ENCODE data around the gene ALG14. TPM values are rescaled to one million over a fixed set of nuclear protein-coding genes. Genes with fewer than 3 reads are reported as not detected.
"Not testable (repeated sequence)": the region's sequence is repeated elsewhere in the genome, so short reads cannot be mapped to it uniquely, and the experiment has no call there.

Gene ALG14
- total and polyA plus RNA-seq, 7 donors, result 0.48 to 2.7 (median 2.1) TPM

DNA sequence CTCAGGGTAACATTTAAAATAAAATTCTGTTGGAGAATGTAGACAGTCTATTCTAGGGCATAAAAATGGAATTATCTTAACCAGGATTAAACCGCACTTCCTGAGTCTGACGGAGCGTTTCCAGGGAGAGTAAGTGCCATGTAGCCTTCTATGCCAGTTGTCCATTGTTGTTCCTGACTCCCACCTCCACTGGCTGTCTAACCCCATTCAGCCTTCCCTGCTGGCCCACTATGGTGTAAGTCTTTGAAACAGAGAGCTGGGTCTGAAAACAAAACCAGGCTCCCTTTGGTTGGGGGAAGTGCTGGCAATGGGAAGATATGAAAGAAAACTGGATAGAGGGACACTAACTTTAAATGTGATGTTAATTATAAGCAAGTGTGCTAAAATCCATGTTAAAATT is 74.6 kb downstream of the ALG14 start:
- Histone ChIP-seq H3K9me3 (no peaks in the 10 kb centered on the region), H3K27ac (no peak overlapping the region), H3K4me1 (no peaks in the 10 kb centered on the region), H3K27me3 (ENCODE audit: insufficient read depth in 3 of 3, low read length in 2 of 3) (no peaks in the 10 kb centered on the region), H3K4me3 (no peak overlapping the region), H3K36me3 (ENCODE audit: insufficient read depth in 1 of 2, low read depth in 1 of 2) (no peaks in the 10 kb centered on the region)
- TF ChIP-seq, protein P1, sequence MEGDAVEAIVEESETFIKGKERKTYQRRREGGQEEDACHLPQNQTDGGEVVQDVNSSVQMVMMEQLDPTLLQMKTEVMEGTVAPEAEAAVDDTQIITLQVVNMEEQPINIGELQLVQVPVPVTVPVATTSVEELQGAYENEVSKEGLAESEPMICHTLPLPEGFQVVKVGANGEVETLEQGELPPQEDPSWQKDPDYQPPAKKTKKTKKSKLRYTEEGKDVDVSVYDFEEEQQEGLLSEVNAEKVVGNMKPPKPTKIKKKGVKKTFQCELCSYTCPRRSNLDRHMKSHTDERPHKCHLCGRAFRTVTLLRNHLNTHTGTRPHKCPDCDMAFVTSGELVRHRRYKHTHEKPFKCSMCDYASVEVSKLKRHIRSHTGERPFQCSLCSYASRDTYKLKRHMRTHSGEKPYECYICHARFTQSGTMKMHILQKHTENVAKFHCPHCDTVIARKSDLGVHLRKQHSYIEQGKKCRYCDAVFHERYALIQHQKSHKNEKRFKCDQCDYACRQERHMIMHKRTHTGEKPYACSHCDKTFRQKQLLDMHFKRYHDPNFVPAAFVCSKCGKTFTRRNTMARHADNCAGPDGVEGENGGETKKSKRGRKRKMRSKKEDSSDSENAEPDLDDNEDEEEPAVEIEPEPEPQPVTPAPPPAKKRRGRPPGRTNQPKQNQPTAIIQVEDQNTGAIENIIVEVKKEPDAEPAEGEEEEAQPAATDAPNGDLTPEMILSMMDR (IDR thresholded peaks at IDR 0.05), result no peak
- DNase-seq (no peak), ATAC-seq (no peak)
- 66 to 82% (median 67%) methylated on average over 3 of the region's 3 CpGs for WGBS, 3 donors
- intact Hi-C loops (cut with DNase I), result no loop called here

DNA sequence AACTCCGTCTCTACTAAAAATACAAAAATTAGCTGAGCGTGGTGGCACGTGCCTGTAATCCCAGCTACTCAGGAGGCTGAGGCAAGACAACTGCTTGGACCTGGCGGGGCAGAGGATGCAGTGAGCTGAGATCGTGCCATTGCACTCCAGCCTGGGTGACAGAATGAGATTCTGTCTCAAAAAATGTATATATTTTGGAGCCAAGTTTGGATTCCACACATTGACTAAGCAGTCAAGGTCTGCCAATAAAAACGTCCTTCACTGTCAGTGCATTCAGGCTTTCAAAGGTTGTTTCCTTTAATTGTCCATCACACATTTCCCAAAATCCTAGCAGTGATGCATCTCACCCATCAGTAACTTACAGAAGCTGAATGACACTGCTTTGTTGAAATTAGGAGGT is 77.2 kb downstream of the ALG14 start:
- ATAC-seq; H3K4me3 ChIP-seq; H3K27ac ChIP-seq; H3K27me3 ChIP-seq (ENCODE audit: insufficient read depth in 3 of 3, low read length in 2 of 3); H3K36me3 ChIP-seq (ENCODE audit: insufficient read depth in 1 of 2, low read depth in 1 of 2); intact Hi-C loops (cut with DNase I); H3K4me1 ChIP-seq; DNase-seq; H3K9me3 ChIP-seq: not testable (repeated sequence)
- 82 to 84% (median 83%) methylated on average over 6 of the region's 6 CpGs for WGBS, 3 donors

DNA sequence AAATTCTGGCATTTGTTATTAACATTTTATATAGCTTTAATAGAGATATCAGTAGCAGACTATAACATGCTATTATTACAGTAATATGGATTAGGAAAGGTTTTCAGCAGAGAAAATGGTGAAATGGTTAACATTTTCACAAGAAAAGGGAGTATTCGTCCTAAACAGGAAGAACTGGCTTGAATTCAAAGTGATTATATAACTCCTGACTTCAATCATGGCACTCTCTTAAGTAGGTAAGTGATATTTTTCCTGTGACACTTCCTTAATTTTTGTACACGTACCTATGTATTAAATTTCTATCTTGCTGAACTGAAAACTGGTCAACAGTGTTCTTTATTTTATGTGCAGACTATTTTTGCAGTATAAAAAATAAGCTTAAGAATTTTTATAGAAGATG is 77.9 kb downstream of the ALG14 start:
- Histone ChIP-seq H3K36me3 (ENCODE audit: insufficient read depth in 1 of 2, low read depth in 1 of 2) (no peaks in the 10 kb centered on the region), H3K4me1 (no peaks in the 10 kb centered on the region), H3K4me3 (no peak overlapping the region), H3K27me3 (ENCODE audit: insufficient read depth in 3 of 3, low read length in 2 of 3) (no peaks in the 10 kb centered on the region), H3K27ac (no peak overlapping the region), H3K9me3 (no peaks in the 10 kb centered on the region)
- DNase-seq, result no peak
- WGBS, 3 donors, result 47 to 48% (median 47%) methylated on average over 2 of the region's 2 CpGs
- no peak for ATAC-seq
- intact Hi-C loops (cut with DNase I), result no loop called here
- TF ChIP-seq, protein P1 (IDR thresholded peaks at IDR 0.05), result no peak

DNA sequence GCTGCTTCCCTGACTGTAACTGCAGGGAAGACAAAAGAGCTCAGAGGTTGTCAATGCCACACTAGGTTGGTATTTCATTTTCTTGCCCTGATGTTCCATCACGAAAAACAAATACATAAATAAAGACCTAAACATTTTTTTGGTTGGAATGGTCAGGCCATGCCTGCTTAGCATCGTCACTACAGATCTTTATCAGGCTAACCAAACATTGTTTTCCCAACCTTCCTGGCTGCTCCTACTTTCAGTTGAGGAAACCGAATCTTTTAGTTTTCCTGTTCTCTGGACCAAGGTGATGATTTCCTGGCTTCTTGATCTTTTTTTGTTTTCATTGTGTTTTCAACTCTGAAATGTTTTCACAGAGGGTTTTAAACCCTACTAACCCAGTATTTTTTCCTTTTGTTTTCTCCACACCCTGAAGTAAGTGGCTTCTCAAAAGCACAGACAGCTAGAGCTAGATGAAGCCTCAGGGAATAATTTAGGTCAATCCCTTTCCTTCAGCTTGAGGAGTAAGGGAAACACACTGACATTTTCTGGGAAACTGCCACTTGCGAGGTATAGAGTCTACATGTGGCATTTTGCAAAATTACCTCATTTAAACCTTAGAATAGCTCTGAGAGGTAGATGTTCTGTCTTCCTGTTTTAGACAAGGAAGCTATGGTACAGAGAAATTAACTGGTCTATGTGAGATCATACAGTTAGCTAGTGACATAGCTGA is 78.7 kb downstream of the ALG14 start:
- intact Hi-C loops (cut with DNase I), result no loop called here
- DNase-seq (no peak), ATAC-seq (no peak)
- Histone ChIP-seq H3K4me3 (no peak overlapping the region), H3K27ac (no peak overlapping the region), H3K9me3 (no peaks in the 10 kb centered on the region), H3K4me1 (no peaks in the 10 kb centered on the region), H3K36me3 (ENCODE audit: insufficient read depth in 1 of 2, low read depth in 1 of 2) (no peaks in the 10 kb centered on the region), H3K27me3 (ENCODE audit: insufficient read depth in 3 of 3, low read length in 2 of 3) (no peaks in the 10 kb centered on the region)
- WGBS, 3 donors, result 80 to 82% (median 82%) methylated on average over 4 of the region's 4 CpGs
- TF ChIP-seq, protein P1 (IDR thresholded peaks at IDR 0.05), result no peak

DNA sequence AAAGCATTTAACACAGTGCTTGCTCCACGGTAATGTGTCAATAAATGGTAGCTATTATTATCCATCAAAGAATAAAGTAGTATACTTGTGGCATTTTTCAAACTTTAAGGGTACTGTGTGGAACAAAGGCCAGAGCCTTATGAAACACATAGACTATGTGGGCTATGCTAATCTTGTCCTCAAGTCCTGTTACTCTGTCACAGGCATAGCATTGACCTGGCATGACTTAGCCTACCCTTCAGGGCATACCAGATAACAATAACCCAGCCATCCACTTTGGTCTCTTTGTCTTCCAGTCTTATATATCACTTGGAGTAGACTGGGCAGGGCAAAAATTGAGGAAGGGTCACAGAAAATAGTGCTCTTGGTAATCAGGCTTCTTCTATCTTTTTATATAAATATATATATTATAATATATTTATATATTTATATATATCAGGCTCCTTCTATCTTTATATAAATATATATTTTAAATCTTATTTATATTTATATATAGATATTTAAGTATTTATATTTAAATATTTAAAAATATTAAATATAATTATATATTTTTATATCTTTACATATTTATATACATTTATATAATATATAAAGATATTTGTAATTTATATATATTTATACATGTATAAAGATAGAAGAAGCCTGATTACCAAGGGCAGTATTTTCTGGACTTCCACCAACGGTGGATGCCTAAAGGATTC is 79.7 kb downstream of the ALG14 start:
- H3K36me3 ChIP-seq (ENCODE audit: insufficient read depth in 1 of 2, low read depth in 1 of 2), result no peaks in the 10 kb centered on the region
- intact Hi-C loops (cut with DNase I), result no loop called here
- no peaks in the 10 kb centered on the region for H3K4me1 ChIP-seq
- no peak for DNase-seq
- WGBS, 3 donors, result 72 to 83% (median 82%) methylated on average over 2 of the region's 2 CpGs
- H3K4me3 ChIP-seq, result no peak overlapping the region
- TF ChIP-seq, protein P1 (IDR thresholded peaks at IDR 0.05), result no peak
- H3K9me3 ChIP-seq, result no peaks in the 10 kb centered on the region
- H3K27me3 ChIP-seq (ENCODE audit: insufficient read depth in 3 of 3, low read length in 2 of 3), result no peaks in the 10 kb centered on the region
- no peak for ATAC-seq
- no peak overlapping the region for H3K27ac ChIP-seq

Data from psoas muscle (tissue), 8 donors.